Muscle layer of duodenum (tissue), 2 donors: ENCODE data around the gene KCNMA1.
"Not testable (repeated sequence)": the region's sequence is repeated elsewhere in the genome, so short reads cannot be mapped to it uniquely, and the experiment has no call there.

Source experiments
- H3K27ac ChIP-seq: one replicate; pipeline ENCODE4 v1.7.0; 2013; ENCODE audit warnings: mild to moderate bottlenecking, low read length
- H3K27me3 ChIP-seq: one replicate; pipeline ENCODE4 v1.7.0; 2013; ENCODE audit warnings: low read depth, mild to moderate bottlenecking, control low read depth, low read length
- H3K36me3 ChIP-seq, 2 donors: one replicate each; pipeline ENCODE4 v1.7.0; 2013; ENCODE audit warnings: low read length in 2 of 2, control low read depth in 1 of 2, mild to moderate bottlenecking in 1 of 2; ENCODE audit not compliant: insufficient read depth in 2 of 2, control insufficient read depth in 1 of 2
- H3K4me1 ChIP-seq, 2 donors: one replicate each; pipeline ENCODE4 v1.7.0; 2013; ENCODE audit warnings: low read length in 2 of 2, mild to moderate bottlenecking in 2 of 2, control low read depth in 1 of 2, moderate library complexity in 1 of 2; ENCODE audit not compliant: insufficient read depth in 2 of 2, control insufficient read depth in 1 of 2
- H3K4me3 ChIP-seq, 2 donors: one replicate each; pipeline ENCODE4 v1.7.0; 2013; ENCODE audit warnings: low read length in 2 of 2, low read depth in 1 of 2, mild to moderate bottlenecking in 1 of 2
- H3K9me3 ChIP-seq, 2 donors: one replicate each; pipeline ENCODE4 v1.7.0; 2013; ENCODE audit warnings: low read length in 2 of 2, control low read depth in 1 of 2, mild to moderate bottlenecking in 1 of 2; ENCODE audit not compliant: control insufficient read depth in 1 of 2
- donor health status: healthy.

Gene KCNMA1

GRCh38 chr10:77393411-77393810, 244.2 kb downstream of the KCNMA1 start:
- Histone ChIP-seq H3K4me1 (peaks cover 0 to 17% of the 10 kb centered on the region in 2 donors), H3K4me3 (no peak overlapping the region), H3K9me3 (no peaks in the 10 kb centered on the region), H3K27ac (no peak overlapping the region), H3K36me3 (no peaks in the 10 kb centered on the region), H3K27me3 (no peaks in the 10 kb centered on the region)

GRCh38 chr10:77392851-77393250, 244.8 kb downstream of the KCNMA1 start:
- Histone ChIP-seq H3K4me3 (no peak overlapping the region), H3K27ac (no peak overlapping the region), H3K36me3 (no peaks in the 10 kb centered on the region), H3K9me3 (no peaks in the 10 kb centered on the region), H3K27me3 (no peaks in the 10 kb centered on the region), H3K4me1 (peaks cover 0 to 17% of the 10 kb centered on the region in 2 donors)

GRCh38 chr10:77392236-77392721, 245.3 kb downstream of the KCNMA1 start:
- Histone ChIP-seq H3K4me1 (peaks cover 0 to 17% of the 10 kb centered on the region in 2 donors), H3K9me3 (no peaks in the 10 kb centered on the region), H3K27ac (no peak overlapping the region), H3K4me3 (no peak overlapping the region), H3K27me3 (no peaks in the 10 kb centered on the region), H3K36me3 (no peaks in the 10 kb centered on the region)

- Histone ChIP-seq H3K36me3 (no peaks in the 10 kb centered on the region), H3K27ac (peak overlapping the region; percentile 14)
Observed at GRCh38 chr10:77391605-77392235, 245.9 kb downstream of the KCNMA1 start.

GRCh38 chr10:77390481-77390891, 247.1 kb downstream of the KCNMA1 start:
- Histone ChIP-seq H3K36me3 (no peaks in the 10 kb centered on the region), H3K4me1 (peaks cover 0 to 22% of the 10 kb centered on the region in 2 donors), H3K9me3 (no peaks in the 10 kb centered on the region), H3K27me3 (no peaks in the 10 kb centered on the region), H3K4me3 (no peak overlapping the region), H3K27ac (no peak overlapping the region)

More at GRCh38 chr10:77391605-77392235, 245.9 kb downstream of the KCNMA1 start:
- no peak overlapping the region for H3K4me3 ChIP-seq
- H3K4me1 ChIP-seq = peaks cover 0 to 22% of the 10 kb centered on the region in 2 donors
- H3K9me3 ChIP-seq = no peaks in the 10 kb centered on the region
- no peaks in the 10 kb centered on the region for H3K27me3 ChIP-seq

GRCh38 chr10:77388571-77389100, 249.0 kb downstream of the KCNMA1 start:
- peaks cover 0 to 22% of the 10 kb centered on the region in 2 donors for H3K4me1 ChIP-seq
- H3K36me3 ChIP-seq = no peaks in the 10 kb centered on the region
- no peak overlapping the region for H3K4me3 ChIP-seq
- no peaks in the 10 kb centered on the region for H3K9me3 ChIP-seq
- no peak overlapping the region for H3K27ac ChIP-seq
- H3K27me3 ChIP-seq = no peaks in the 10 kb centered on the region

- H3K4me3 ChIP-seq, H3K9me3 ChIP-seq, H3K27ac ChIP-seq, H3K27me3 ChIP-seq, H3K36me3 ChIP-seq: not testable (repeated sequence)
- H3K4me1 ChIP-seq = peaks cover 0 to 22% of the 10 kb centered on the region in 2 donors
Observed at GRCh38 chr10:77387701-77388100, 249.9 kb downstream of the KCNMA1 start.

- Histone ChIP-seq H3K27me3 (no peaks in the 10 kb centered on the region), H3K27ac (no peak overlapping the region), H3K9me3 (no peaks in the 10 kb centered on the region), H3K4me1 (peaks cover 0 to 22% of the 10 kb centered on the region in 2 donors), H3K4me3 (no peak overlapping the region), H3K36me3 (no peaks in the 10 kb centered on the region)
Observed at GRCh38 chr10:77387247-77387646, 250.4 kb downstream of the KCNMA1 start.

- H3K4me1 ChIP-seq = peaks cover 0 to 21% of the 10 kb centered on the region in 2 donors
- no peaks in the 10 kb centered on the region for H3K36me3 ChIP-seq
- no peaks in the 10 kb centered on the region for H3K9me3 ChIP-seq
- H3K27ac ChIP-seq = no peak overlapping the region
- H3K27me3 ChIP-seq = no peaks in the 10 kb centered on the region
- no peak overlapping the region for H3K4me3 ChIP-seq
Observed at GRCh38 chr10:77386838-77387237, 250.8 kb downstream of the KCNMA1 start.

GRCh38 chr10:77386365-77386764, 251.2 kb downstream of the KCNMA1 start:
- no peak overlapping the region for H3K27ac ChIP-seq
- H3K9me3 ChIP-seq = no peaks in the 10 kb centered on the region
- H3K36me3 ChIP-seq = no peaks in the 10 kb centered on the region
- H3K4me3 ChIP-seq = no peak overlapping the region
- peaks cover 0 to 17% of the 10 kb centered on the region in 2 donors for H3K4me1 ChIP-seq
- H3K27me3 ChIP-seq = no peaks in the 10 kb centered on the region

GRCh38 chr10:77385315-77385714, 252.3 kb downstream of the KCNMA1 start:
- Histone ChIP-seq H3K27me3 (no peaks in the 10 kb centered on the region), H3K9me3 (no peaks in the 10 kb centered on the region), H3K27ac (no peak overlapping the region), H3K36me3 (no peaks in the 10 kb centered on the region), H3K4me1 (peaks cover 0 to 10% of the 10 kb centered on the region in 2 donors), H3K4me3 (no peak overlapping the region)
